ENCODE results near the gene PTOV1.

The PTOV1 gene

GRCh38 chr19:49892716-49893115 is 41.8 kb downstream of the PTOV1 start:
- no peak for DNase-seq

DNA sequence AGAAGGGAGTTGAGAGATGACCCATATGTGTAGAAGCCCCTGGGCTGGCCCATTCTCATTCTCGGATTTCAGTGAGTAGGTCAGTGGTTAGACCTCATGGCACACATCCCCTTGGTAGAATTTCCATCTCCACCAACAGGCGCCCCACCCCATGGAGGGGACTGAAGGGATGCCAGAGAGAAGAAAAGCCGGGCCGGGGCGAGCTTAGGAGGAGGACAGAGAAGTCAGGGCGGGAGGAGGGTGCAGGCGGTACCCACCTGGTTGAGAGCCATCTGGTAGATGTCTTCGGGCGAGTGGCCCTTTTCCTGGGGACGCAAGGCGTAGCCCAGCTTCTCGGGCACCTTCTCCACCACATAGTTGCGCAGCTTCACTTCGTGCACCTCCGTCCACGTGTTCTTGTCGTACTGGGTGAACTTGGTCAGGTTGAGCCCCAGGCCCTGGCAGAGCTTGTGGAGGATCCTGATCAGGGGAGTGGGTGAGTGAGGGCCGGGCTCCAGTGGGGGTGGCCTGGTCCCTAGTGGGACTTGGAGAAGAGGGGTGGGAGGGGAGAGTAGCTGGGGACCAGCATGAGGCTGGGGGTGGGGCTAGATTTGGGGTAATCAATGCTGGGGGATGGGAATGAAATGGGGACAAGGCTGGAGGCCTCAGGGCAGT is 43.2 kb downstream of the PTOV1 start:
- no peak for DNase-seq

DNA sequence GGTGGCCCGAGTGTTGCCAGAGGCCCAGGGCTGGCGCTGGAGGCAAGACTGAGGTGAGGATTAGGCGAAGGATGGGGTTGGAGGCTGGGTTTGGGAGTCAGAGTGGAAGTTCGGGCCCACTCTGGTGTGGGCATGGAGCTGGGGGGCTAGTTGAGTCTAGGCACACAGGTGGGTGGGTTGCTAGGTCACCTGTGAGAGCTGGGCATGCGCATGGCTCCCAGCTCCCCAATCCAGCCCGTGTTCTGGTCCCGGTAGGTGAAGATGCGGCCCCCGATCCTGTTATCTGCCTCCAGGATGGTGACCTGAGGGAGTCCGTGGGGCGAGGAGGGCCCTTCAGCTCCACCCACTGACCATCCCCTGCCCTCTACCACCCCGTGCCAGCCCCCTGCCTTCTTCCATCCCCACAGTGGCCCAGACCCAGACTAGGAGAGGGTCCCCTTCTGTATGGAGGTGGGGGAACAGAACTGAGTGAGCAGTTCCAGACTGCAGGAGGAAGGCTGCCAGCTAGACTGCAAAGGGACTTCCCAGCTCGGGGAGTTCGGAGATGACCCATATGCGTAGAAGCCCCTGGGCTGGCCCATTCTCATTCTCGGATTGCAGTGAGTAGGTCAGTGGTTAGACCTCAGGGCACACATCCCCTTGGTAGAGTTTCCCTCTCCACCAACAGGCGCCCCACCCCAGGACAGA is 44.1 kb downstream of the PTOV1 start:
- DNase-seq: no peak

DNA sequence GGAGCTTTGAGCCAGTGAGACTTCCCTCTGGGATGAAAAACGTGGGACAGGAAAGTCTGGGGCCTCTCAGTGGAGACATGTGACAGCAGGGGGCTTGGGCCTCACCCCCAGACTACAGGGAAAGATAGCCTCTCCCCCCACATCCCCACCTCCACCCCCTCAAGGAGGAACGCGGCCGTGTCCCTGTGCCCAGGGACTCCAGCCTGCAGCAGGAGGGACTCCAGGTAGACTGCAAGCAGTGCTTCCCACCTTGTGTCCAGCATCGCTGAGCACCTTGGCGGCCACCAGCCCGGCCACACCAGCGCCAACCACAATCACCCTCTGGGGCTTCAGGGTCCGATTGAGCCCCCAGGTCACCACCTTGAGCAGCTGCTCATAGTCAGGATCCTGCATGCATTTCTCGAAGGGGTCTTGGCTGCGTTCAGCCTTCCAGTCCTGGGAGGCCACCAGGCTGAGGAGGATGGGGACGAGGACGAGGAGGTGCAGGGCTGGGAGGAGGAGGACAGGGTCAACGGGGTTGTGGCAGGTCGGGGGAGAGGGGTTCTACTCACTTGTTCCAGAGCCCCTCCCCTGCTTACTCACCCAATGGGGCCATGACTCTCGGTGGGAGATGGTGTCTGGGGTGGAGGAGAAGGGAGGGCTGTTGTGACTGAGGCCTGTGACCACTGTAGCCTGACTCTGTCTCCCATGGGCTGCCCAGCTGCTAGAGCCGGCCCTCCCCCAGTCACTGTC is 44.8 kb downstream of the PTOV1 start:
- no peak for DNase-seq

DNA sequence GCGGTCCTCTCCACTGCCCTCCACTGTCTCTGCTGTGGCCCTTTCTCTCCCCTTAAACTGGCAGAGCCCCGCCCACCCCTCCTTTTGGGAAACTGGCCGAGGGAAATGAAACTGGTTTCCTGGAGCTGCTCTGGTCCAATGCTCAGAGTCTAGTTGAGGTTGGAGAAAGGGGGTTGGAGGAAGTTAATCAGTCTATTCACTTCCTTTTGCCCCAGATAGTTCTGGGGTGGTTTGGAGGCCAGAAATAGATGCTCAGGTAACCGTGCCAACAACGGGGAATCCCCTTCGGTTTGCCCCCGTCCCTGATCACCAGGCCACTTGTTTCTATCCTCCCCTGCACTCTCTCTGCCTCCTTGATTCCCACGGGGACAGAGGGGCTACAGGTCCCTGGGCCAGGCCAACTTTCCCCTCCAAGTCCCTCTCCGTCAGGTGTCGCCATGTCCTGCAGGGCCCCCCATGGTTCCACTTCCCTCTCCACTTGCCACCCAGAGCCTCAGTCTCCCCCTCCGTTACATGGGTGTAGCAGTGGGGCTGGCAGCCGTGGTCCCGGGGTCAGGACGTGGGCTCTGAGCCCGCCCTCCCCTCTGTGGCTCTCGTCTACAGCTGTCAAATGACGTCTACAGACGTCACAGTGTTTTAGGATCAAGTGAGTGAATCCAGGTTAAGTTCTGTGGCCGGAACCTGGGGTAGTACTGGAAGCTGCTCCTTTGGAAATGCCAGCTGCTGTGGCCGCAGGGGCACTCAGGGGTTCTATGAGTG is 46.1 kb downstream of the PTOV1 start, which contains the start of gene IL4I1:
Gene IL4I1, minus strand, starts transcription at position 25 of the 759 bp plus-strand sequence. CDS start 727 bp downstream, outside the sequence.
- DNase-seq: no peak

DNA sequence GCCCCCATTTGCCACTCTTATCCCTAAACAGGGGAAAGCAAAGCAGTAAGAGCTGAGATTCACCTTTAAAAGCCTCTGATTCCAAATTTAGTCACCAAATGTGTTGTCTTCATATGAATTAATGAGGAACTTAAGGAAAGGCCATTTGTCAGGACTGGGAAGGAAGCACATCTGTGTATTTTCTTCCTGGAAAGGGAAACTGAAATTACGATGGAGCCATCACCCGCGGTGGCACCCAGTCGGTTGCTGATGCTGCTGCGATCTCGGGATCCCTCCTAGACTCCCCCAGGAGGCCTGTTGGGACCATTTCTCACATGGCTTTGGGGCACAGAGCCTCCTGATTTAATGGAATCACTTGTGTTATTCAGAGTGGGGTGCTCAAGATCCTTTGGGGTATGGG is 53.2 kb downstream of the PTOV1 start:
- no peak for DNase-seq

DNA sequence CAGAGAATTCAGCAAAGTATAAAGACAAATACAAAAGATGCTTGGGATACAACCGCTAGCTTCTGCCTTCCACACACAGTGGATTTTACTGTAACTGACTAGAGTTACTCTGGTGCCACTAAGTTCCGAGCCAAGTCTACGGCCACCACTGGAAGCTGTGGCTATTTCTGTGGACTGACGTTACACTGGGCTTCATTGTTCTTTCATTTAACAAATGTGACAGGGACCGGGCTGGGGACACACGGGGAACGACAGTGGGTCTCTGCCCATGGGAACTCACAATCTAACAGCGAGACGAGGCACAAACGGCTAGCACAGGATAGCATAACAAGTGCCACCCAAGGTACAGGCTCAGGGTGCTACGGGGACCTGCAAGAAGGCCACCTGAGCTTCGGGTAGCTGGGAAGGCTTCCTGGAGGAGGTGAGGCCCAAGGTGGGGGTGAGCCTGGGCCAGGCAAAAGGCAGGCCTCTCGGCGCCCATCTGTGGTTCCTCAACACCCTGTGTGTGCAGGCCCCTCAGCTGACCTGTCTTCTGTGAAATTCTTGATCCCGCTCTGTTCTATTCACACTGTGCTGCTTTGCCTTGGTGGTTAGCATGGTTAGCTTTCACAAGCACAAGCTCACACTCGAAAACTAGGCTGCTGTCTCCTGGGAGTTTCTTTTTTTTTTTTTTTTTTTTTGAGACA is 56.1 kb downstream of the PTOV1 start:
- no peak for DNase-seq

DNA sequence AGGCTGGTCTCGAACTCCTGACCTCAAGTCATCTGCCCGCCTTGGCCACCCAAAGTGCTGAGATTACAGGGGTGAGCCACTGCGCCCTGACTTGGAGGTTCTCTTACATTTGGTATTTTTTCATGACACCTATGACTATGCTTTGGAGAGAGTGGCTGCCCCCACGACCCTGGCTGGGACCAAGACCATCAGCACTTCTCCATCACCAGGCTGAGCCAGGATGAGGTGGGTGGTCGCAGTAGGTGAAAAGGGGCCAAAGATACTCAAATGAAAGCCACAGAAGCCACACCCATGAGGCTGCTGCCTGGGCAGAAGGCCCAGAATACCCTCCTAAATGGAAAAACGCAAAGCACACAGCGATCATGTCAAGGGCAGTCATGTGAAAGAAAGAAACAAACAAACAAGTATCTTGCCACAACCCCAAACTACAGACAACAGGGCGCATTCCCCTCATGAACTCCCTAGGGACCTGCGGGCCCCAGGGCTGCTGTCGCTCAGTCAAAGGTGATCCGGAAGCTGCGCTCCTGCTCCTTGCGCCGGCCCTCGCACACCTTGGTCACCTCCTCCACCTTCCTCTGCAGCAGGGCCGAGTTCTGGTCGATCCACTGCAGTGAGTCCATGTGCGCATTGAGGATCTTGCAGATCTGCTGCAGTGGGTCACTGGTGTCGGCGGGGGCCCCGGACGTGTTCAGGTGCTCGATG is 56.9 kb downstream of the PTOV1 start:
- no peak for DNase-seq

DNA sequence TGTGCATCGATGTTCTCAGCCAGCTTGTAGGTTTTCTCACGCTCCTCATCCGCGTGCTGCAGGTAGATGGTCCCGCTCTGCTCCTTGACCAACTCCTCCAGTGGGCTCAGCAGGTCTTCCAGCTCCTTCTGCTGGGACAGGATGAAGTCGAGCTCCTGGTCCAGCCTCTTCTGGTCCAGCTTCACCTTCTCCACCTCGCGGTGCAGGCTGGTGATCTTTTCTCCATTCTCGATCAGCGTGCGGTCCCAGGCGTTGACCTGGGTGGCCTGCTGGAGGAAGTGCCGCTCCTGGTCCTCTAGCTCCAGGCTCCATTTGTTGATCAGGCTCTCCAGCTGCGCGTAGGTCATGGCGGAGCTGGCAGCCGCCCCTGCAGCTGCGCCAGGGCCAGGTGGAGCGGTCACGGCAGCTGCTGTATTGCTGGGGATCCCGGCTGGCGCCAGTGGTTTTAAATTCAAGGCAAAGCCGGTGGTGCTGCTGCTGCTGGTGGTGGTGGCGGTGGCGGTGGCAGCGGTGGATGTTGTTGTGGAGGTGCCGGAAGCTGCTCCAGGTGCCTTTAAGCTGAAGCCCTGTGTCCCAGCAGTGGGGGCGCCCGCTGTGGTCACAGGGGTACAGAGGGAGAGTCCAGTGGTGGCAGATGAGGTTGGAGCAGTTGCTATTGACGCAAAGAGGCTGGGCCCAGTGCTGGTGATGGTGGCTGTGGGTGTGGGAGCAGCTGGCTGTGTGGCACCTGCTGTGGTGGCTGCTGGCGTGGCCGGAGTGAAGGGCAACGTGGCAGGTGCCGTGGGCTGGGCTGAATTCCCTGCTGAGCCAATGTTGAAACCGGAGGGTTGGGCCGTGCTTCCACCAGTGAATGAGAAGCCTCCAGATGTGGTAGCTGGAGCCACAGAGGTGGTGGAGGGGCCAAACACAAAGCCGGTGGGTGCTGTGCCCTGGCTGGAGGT is 57.8 kb downstream of the PTOV1 start:
- DNase-seq: no peak

- no peak for DNase-seq
Observed at GRCh38 chr19:49910179-49910578, 59.2 kb downstream of the PTOV1 start.

Data from NCI-H2081 (cell line).